K562 (cell line): ENCODE results near the gene TNRC6B. TPM values are rescaled to one million over a fixed set of nuclear protein-coding genes. Genes with fewer than 3 reads are reported as not detected.

Source experiments
- ATAC-seq: fragments of 200-7000 bp; cut with Tn5 transposase; 3 replicates; pipeline ENCODE4 v1.9.1; 2020; ENCODE audit warnings: moderate library complexity
- BruUV-seq: library from RNA; stranded (reverse); fragments of 400-500 nt; replicated peaks from 2 replicates; lab custom pipeline; 2021; lab: Mats Ljungman, UMichigan
- CTCF ChIA-PET: fragments of 300-600 bp; formaldehyde crosslinking; extraction: SDS; loops from one replicate; lab custom pipeline; 2021; ENCODE audit warnings: low intra/inter-chr PET ratio; lab: Yijun Ruan, JAX
- POLR2A ChIA-PET: fragments of 300-600, 350-650 bp; sonication (Branson Sonifier 250); formaldehyde crosslinking; extraction: SDS; loops from one replicate; lab custom pipeline; 2021; ENCODE audit warnings: antibody characterized with exemption, inconsistent platforms; lab: Yijun Ruan, JAX
- DNase-seq, 4 experiments: peaks; one replicate each; pipeline versions ENCODE4 v3.0.0 to v3.0.0-alpha.2; 2011 to 2018; ENCODE audit warnings: low spot score in 3 of 4, mixed read lengths in 3 of 4; ENCODE audit errors: extremely low read depth in 1 of 4
- FAIRE-seq: peaks from 2 replicates; lab custom pipeline; 2011; peaks lifted over from hg19 to GRCh38; lab: Jason Lieb, UNC
- H2AFZ ChIP-seq: 2 replicates; pipeline ENCODE4 v1.6.0; 2011; ENCODE audit warnings: low read depth, low read length, control low read depth, inconsistent platforms
- H3K27ac ChIP-seq: fragments of 200-600 bp; 3 replicates; pipeline ENCODE4 v1.8.0; 2011; ENCODE audit warnings: low read depth, mild to moderate bottlenecking, control low read depth, inconsistent platforms, low read length, moderate library complexity, mixed read lengths; ENCODE audit errors: extremely low read depth
- H3K27me3 ChIP-seq, 2 experiments: fragments of 300-600 bp in 1 of 2; 2 replicates in 1 of 2; 3 replicates in 1 of 2; pipeline versions ENCODE4 v1.6.0 to v1.8.0; 2011; ENCODE audit warnings: inconsistent platforms in 2 of 2, low read length in 2 of 2, mild to moderate bottlenecking in 1 of 2, mixed read lengths in 1 of 2, moderate library complexity in 1 of 2; ENCODE audit not compliant: control insufficient read depth in 2 of 2, insufficient read depth in 2 of 2
- H3K36me3 ChIP-seq: fragments of 300-600 bp; 3 replicates; pipeline ENCODE4 v1.8.0; 2011; ENCODE audit warnings: mild to moderate bottlenecking, low read length, inconsistent platforms; ENCODE audit not compliant: control insufficient read depth, insufficient read depth
- H3K4me1 ChIP-seq, 2 experiments: fragments of 200-600 bp in 1 of 2; replicated peaks in 1 of 2; 2 replicates in 1 of 2; 3 replicates in 1 of 2; pipeline versions ENCODE4 v1.5.1 to v1.8.0; 2011; ENCODE audit warnings: inconsistent platforms in 2 of 2, low read length in 2 of 2, mild to moderate bottlenecking in 1 of 2, mixed read lengths in 1 of 2, moderate library complexity in 1 of 2; ENCODE audit not compliant: control insufficient read depth in 2 of 2, insufficient read depth in 2 of 2
- H3K4me2 ChIP-seq: 2 replicates; pipeline ENCODE4 v1.6.1; 2011; ENCODE audit warnings: low read length, control low read depth, inconsistent platforms, mixed read lengths; ENCODE audit not compliant: insufficient read depth
- H3K4me3 ChIP-seq: fragments of 200-600 bp; sonication (generic), shearing (Covaris generic); 2 replicates; pipeline ENCODE4 v1.5.1; 2016; ENCODE audit warnings: control low read depth, inconsistent platforms
- H3K79me2 ChIP-seq: fragments of 200-600 bp; 3 replicates; pipeline ENCODE4 v1.8.0; 2011; ENCODE audit warnings: low read length, inconsistent platforms; ENCODE audit not compliant: control insufficient read depth, insufficient read depth
- H3K9ac ChIP-seq, 2 experiments: 2 replicates each; pipeline versions ENCODE4 v1.6.0 to v1.6.1; 2011; ENCODE audit warnings: low read depth in 2 of 2, low read length in 2 of 2, control low read depth in 1 of 2, inconsistent platforms in 1 of 2, mild to moderate bottlenecking in 1 of 2, mixed read lengths in 1 of 2; ENCODE audit not compliant: insufficient read depth in 1 of 2
- H3K9me1 ChIP-seq: one replicate; pipeline ENCODE4 v1.6.0; 2011; ENCODE audit warnings: inconsistent platforms, mild to moderate bottlenecking, low read length, moderate library complexity; ENCODE audit not compliant: control insufficient read depth, insufficient read depth
- H3K9me3 ChIP-seq: replicated peaks from 2 replicates; pipeline ENCODE4 v1.5.1; 2011; ENCODE audit warnings: low read depth, low read length, inconsistent platforms; ENCODE audit not compliant: control insufficient read depth, insufficient read depth
- H4K20me1 ChIP-seq: replicated peaks from 2 replicates; pipeline ENCODE4 v1.6.1; 2011; ENCODE audit warnings: low read length, inconsistent platforms, mixed read lengths; ENCODE audit not compliant: control insufficient read depth, insufficient read depth
- IRF2 ChIP-seq: sonication (generic); formaldehyde crosslinking; IDR thresholded peaks from 2 replicates; pipeline ENCODE4 v1.8.1; 2022; ENCODE audit warnings: mild to moderate bottlenecking, missing genetic modification reagents
- MTA3 ChIP-seq: fragments of 450-650 bp; formaldehyde crosslinking; IDR thresholded peaks from 2 replicates; pipeline ENCODE4 v1.6.1; 2017; ENCODE audit warnings: mild to moderate bottlenecking, borderline replicate concordance
- NFE2 ChIP-seq: IDR thresholded peaks from 2 replicates; pipeline ENCODE4 v1.6.1; 2014; ENCODE audit warnings: antibody characterized with exemption, low read depth
- NFXL1 ChIP-seq: fragments of 450-650 bp; formaldehyde crosslinking; IDR thresholded peaks from 2 replicates; pipeline ENCODE4 v1.4.0; 2021; ENCODE audit warnings: mild to moderate bottlenecking
- NR2C1 ChIP-seq, 2 experiments: fragments of 450-650 bp; IDR thresholded peaks; 2 replicates each; pipeline ENCODE4 v1.6.1; 2017; ENCODE audit warnings: mild to moderate bottlenecking in 2 of 2, antibody characterized with exemption in 1 of 2, inconsistent platforms in 1 of 2, missing compliant biosample characterization in 1 of 2, missing genetic modification characterization in 1 of 2
- PHF21A ChIP-seq: fragments of 450-650 bp; IDR thresholded peaks from 2 replicates; pipeline ENCODE4 v1.6.1; 2017; ENCODE audit warnings: low read depth, borderline replicate concordance
- RBM15 ChIP-seq: fragments of 200-400 bp; formaldehyde crosslinking; IDR thresholded peaks from 2 replicates; pipeline ENCODE4 v1.6.1; 2018; ENCODE audit warnings: mild to moderate bottlenecking, low read length, moderate library complexity; ENCODE audit not compliant: insufficient read depth
- ZNF717 ChIP-seq: fragments of 250-450 bp; sonication (Bioruptor Pico); IDR thresholded peaks from 2 replicates; pipeline ENCODE4 v1.5.0; 2021
- WGBS: fragments of 100-300 bp; shearing (Covaris generic); methylation state at CpG from one replicate; pipeline ENCODE4 v1.1.6; 2016; ENCODE audit warnings: low coverage, mixed read lengths; ENCODE audit not compliant: insufficient coverage; ENCODE audit errors: missing lambda C conversion rate; 5-methylcytosine and 5-hydroxymethylcytosine counted together
- in situ Hi-C: fragments of 300-500 bp; cut with MboI; formaldehyde crosslinking; loops from 4 replicates; pipeline ENCODE4 v1.15.0; 2018; ENCODE audit warnings: inconsistent platforms, mixed read lengths
- intact Hi-C: fragments of 100-400 bp; cut with micrococcal nuclease; formaldehyde crosslinking; loops from 2 replicates; pipeline ENCODE4 v1.14.2; 2022
- polyA plus RNA-seq, 8 experiments: library from polyadenylated mRNA; depleted of rRNA in 4 of 8; stranded (reverse) in 5 of 8; unstranded in 3 of 8; fragments of >200 nt; fragmentation: Nextera tagmentation in 2 of 8; fragmentation: Illumina TruSeq in 1 of 8; extraction: Ambion mirVana in 2 of 8; extraction: Trizol in 1 of 8; gene quantifications; 2 replicates each; pipeline versions ENCODE4 v1.2.1 to v1.2.3, GENCODE V29; 2011 to 2014; ENCODE audit warnings: inconsistent platforms in 1 of 8, missing spikeins in 1 of 8
- total RNA-seq, 7 experiments: library from RNA; depleted of rRNA in 6 of 7; stranded (reverse); fragments of >200 nt in 6 of 7; fragmentation: Illumina TruSeq in 2 of 7; extraction: Trizol in 2 of 7; gene quantifications; 2 replicates each; pipeline versions ENCODE4 v1.2.1 to v1.2.3, GENCODE V29; 2011 to 2021; ENCODE audit warnings: low replicate concordance in 1 of 7
- TF ChIP-seq, protein P1 (sequence below): fragments of 250-450 bp; sonication (Bioruptor Pico); IDR thresholded peaks from 2 replicates; pipeline ENCODE4 v1.4.0; 2020; ENCODE audit warnings: mild to moderate bottlenecking, moderate library complexity

TNRC6B gene
- total and polyA plus RNA-seq, 9 of the 15 experiments (the other 6 are each of a cell fraction or from before 2014, with no cell fraction given), result 0.96 to 18.8 (median 10.8) TPM

DNA sequence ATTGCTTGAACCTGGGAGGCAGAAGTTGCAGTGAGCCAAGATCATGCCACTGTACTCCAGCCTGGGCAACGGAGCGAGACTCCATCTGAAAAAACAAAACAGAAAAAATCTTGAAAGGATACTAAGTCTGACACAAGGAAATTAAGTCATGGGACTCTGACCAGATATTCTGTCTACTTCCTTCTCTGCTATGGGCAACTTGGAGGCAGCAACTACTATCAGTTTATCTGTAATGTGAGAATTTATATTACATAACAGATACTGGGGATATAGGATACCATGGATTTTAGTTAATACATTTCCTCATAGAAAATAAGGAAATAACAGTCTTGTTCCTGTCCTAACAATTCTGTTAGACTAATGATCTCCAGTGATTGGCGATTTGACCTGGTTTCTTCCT is 191.1 kb downstream of the TNRC6B start:
- TF ChIP-seq, protein P1, sequence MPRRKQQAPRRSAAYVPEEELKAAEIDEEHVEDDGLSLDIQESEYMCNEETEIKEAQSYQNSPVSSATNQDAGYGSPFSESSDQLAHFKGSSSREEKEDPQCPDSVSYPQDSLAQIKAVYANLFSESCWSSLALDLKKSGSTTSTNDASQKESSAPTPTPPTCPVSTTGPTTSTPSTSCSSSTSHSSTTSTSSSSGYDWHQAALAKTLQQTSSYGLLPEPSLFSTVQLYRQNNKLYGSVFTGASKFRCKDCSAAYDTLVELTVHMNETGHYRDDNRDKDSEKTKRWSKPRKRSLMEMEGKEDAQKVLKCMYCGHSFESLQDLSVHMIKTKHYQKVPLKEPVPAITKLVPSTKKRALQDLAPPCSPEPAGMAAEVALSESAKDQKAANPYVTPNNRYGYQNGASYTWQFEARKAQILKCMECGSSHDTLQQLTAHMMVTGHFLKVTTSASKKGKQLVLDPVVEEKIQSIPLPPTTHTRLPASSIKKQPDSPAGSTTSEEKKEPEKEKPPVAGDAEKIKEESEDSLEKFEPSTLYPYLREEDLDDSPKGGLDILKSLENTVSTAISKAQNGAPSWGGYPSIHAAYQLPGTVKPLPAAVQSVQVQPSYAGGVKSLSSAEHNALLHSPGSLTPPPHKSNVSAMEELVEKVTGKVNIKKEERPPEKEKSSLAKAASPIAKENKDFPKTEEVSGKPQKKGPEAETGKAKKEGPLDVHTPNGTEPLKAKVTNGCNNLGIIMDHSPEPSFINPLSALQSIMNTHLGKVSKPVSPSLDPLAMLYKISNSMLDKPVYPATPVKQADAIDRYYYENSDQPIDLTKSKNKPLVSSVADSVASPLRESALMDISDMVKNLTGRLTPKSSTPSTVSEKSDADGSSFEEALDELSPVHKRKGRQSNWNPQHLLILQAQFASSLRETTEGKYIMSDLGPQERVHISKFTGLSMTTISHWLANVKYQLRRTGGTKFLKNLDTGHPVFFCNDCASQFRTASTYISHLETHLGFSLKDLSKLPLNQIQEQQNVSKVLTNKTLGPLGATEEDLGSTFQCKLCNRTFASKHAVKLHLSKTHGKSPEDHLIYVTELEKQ (CRISPR knock-in tag), result no peak
- TF ChIP-seq ZNF717 (CRISPR knock-in tag) (no peak), NR2C1 (IDR thresholded peaks at IDR 0.05) (no peak), NR2C1 (tag; IDR thresholded peaks at IDR 0.05) (no peak), NFXL1 (CRISPR knock-in tag) (no peak), MTA3 (no peak), IRF2 (CRISPR knock-in tag) (no peak), NFE2 (no peak), RBM15 (no peak), PHF21A (no peak)
- no peaks in the 10 kb centered on the region for H3K9me3 ChIP-seq
- FAIRE-seq (no peak), DNase-seq (no peak), ATAC-seq (no peak)
- no peak overlapping the region for H2AFZ ChIP-seq
- H3K4me1 ChIP-seq, result peaks cover 0 to 14% of the 10 kb centered on the region in 2 experiments; a peak in 3 of 5 replicates
- H3K27ac ChIP-seq, result no peak overlapping the region
- POLR2A ChIA-PET, result interaction anchor here (1.0 kb wide), 1 partner anchor 13 kb away, joined by 3 read pairs; no protein-coding TSS in a partner anchor
- intact Hi-C loops (no loop called here), in situ Hi-C loops (no loop called here)
- H3K79me2 ChIP-seq, result peaks cover 24% of the 10 kb centered on the region
- CTCF ChIA-PET, result no interaction called here
- H3K27me3 ChIP-seq, result no peaks in the 10 kb centered on the region
- no peaks in the 10 kb centered on the region for H3K9me1 ChIP-seq
- no peak overlapping the region for H3K9ac ChIP-seq
- no peak overlapping the region for H3K4me3 ChIP-seq
- no peaks in the 10 kb centered on the region for H4K20me1 ChIP-seq
- H3K4me2 ChIP-seq, result no peak overlapping the region
- BruUV-seq, result no TSS peak
- peaks cover 65% of the 10 kb centered on the region for H3K36me3 ChIP-seq
- WGBS, result 86% methylated on average over 3 of the region's 3 CpGs
